ENCODE measurements around the gene MUC12.
"Not testable (repeated sequence)": the region's sequence is repeated elsewhere in the genome, so short reads cannot be mapped to it uniquely, and the experiment has no call there.

MUC12 gene

GRCh38 chr7:100969066-100969615, at the start of gene MUC12:
Gene MUC12, plus strand, starts transcription at chr7:100969565. Its CDS starts 58 bp downstream, at chr7:100969623.
- DNase-seq (ENCODE audit: low read depth) = no peak

- not testable (repeated sequence) for DNase-seq (ENCODE audit: low read depth)
These were observed 49.5 kb upstream of the MUC12 start for GRCh38 chr7:100919779-100920437.

- no peak for DNase-seq (ENCODE audit: low read depth)
These were observed 48.3 kb upstream of the MUC12 start for GRCh38 chr7:100921039-100921438.

- DNase-seq (ENCODE audit: low read depth) = not testable (repeated sequence)
These were observed 45.7 kb upstream of the MUC12 start for GRCh38 chr7:100923616-100924015.

GRCh38 chr7:100929808-100930174, 39.6 kb upstream of the MUC12 start:
- DNase-seq (ENCODE audit: low read depth) = no peak

GRCh38 chr7:100933734-100934133, 35.6 kb upstream of the MUC12 start:
- no peak for DNase-seq (ENCODE audit: low read depth)

GRCh38 chr7:100935381-100935780, 34.0 kb upstream of the MUC12 start:
- not testable (repeated sequence) for DNase-seq (ENCODE audit: low read depth)

- not testable (repeated sequence) for DNase-seq (ENCODE audit: low read depth)
These were observed 33.2 kb upstream of the MUC12 start for GRCh38 chr7:100936167-100936566.

GRCh38 chr7:100942045-100942774, 27.2 kb upstream of the MUC12 start:
- DNase-seq (ENCODE audit: low read depth) = no peak

GRCh38 chr7:100943693-100944092, 25.7 kb upstream of the MUC12 start:
- no peak for DNase-seq (ENCODE audit: low read depth)

- no peak for DNase-seq (ENCODE audit: low read depth)
These were observed 25.2 kb upstream of the MUC12 start for GRCh38 chr7:100944138-100944537.

- no peak for DNase-seq (ENCODE audit: low read depth)
These were observed 23.3 kb upstream of the MUC12 start for GRCh38 chr7:100946111-100946510.

GRCh38 chr7:100946766-100947365, 22.5 kb upstream of the MUC12 start:
- DNase-seq (ENCODE audit: low read depth) = no peak

- DNase-seq (ENCODE audit: low read depth) = no peak
These were observed 21.6 kb upstream of the MUC12 start for GRCh38 chr7:100947792-100948191.

- DNase-seq (ENCODE audit: low read depth) = no peak
These were observed 20.0 kb upstream of the MUC12 start, which contains the start of gene MUC3A for GRCh38 chr7:100949227-100949932. Gene MUC3A, plus strand, starts transcription at chr7:100949534. Its CDS starts 91 bp downstream, at chr7:100949625.

GRCh38 chr7:100949933-100950443, 19.4 kb upstream of the MUC12 start:
- no peak for DNase-seq (ENCODE audit: low read depth)

- no peak for DNase-seq (ENCODE audit: low read depth)
These were observed 18.2 kb upstream of the MUC12 start for GRCh38 chr7:100951172-100951571.

GRCh38 chr7:100951888-100952560, 17.3 kb upstream of the MUC12 start:
- DNase-seq (ENCODE audit: low read depth) = no peak

- no peak for DNase-seq (ENCODE audit: low read depth)
These were observed 16.7 kb upstream of the MUC12 start for GRCh38 chr7:100952641-100953040.

- DNase-seq (ENCODE audit: low read depth) = no peak
These were observed 11.4 kb upstream of the MUC12 start for GRCh38 chr7:100957832-100958421.

- no peak for DNase-seq (ENCODE audit: low read depth)
These were observed 9.5 kb upstream of the MUC12 start for GRCh38 chr7:100959894-100960293.
